ENCODE results near the gene GALNT10. TPM values are rescaled to one million over a fixed set of nuclear protein-coding genes. Genes with fewer than 3 reads are reported as not detected.

The GALNT10 gene
- total RNA-seq, 1 donor from 2014 or later = 11.5 TPM

GRCh38 chr5:154222414-154222813 lies 31.9 kb downstream of the GALNT10 start:
- no peak for DNase-seq
- Histone ChIP-seq H3K4me1 (peaks cover 22% of the 10 kb centered on the region), H3K27me3 (ENCODE audit: low read depth) (no peaks in the 10 kb centered on the region), H3K4me3 (no peak overlapping the region), H3K9me3 (replicated peaks) (peaks cover 7% of the 10 kb centered on the region), H3K27ac (replicated peaks) (no peak overlapping the region), H3K36me3 (no peaks in the 10 kb centered on the region)
- no peak for TF ChIP-seq CTCF (IDR thresholded peaks at IDR 0.05; ENCODE audit: borderline replicate concordance)
- intact Hi-C loops (cut with micrococcal nuclease) = no loop called here

GRCh38 chr5:154223320-154223719 lies 32.8 kb downstream of the GALNT10 start:
- Histone ChIP-seq H3K9me3 (replicated peaks) (peaks cover 8% of the 10 kb centered on the region), H3K36me3 (no peaks in the 10 kb centered on the region), H3K27ac (replicated peaks) (no peak overlapping the region), H3K4me1 (peaks cover 22% of the 10 kb centered on the region), H3K27me3 (ENCODE audit: low read depth) (no peaks in the 10 kb centered on the region), H3K4me3 (no peak overlapping the region)
- no peak for DNase-seq
- intact Hi-C loops (cut with micrococcal nuclease) = no loop called here
- no peak for TF ChIP-seq CTCF (IDR thresholded peaks at IDR 0.05; ENCODE audit: borderline replicate concordance)

GRCh38 chr5:154227090-154227489 lies 36.6 kb downstream of the GALNT10 start:
- intact Hi-C loops (cut with micrococcal nuclease) = no loop called here
- no peak for TF ChIP-seq CTCF (IDR thresholded peaks at IDR 0.05; ENCODE audit: borderline replicate concordance)

GRCh38 chr5:154228696-154229095 lies 38.2 kb downstream of the GALNT10 start:
- H3K9me3 ChIP-seq (replicated peaks) = peaks cover 8% of the 10 kb centered on the region
- no peak overlapping the region for H3K4me3 ChIP-seq
- H3K36me3 ChIP-seq = no peaks in the 10 kb centered on the region
- H3K27me3 ChIP-seq (ENCODE audit: low read depth) = no peaks in the 10 kb centered on the region
- peaks cover 9% of the 10 kb centered on the region for H3K4me1 ChIP-seq
- DNase-seq = no peak
- intact Hi-C loops (cut with micrococcal nuclease) = no loop called here
- no peak overlapping the region for H3K27ac ChIP-seq (replicated peaks)
- no peak for TF ChIP-seq CTCF (IDR thresholded peaks at IDR 0.05; ENCODE audit: borderline replicate concordance)

More at GRCh38 chr5:154227090-154227489, 36.6 kb downstream of the GALNT10 start:
- peaks cover 8% of the 10 kb centered on the region for H3K4me1 ChIP-seq
- H3K27me3 ChIP-seq (ENCODE audit: low read depth) = no peaks in the 10 kb centered on the region
- H3K36me3 ChIP-seq = no peaks in the 10 kb centered on the region
- H3K27ac ChIP-seq (replicated peaks) = no peak overlapping the region
- H3K4me3 ChIP-seq = no peak overlapping the region
- no peak for DNase-seq
- peaks cover 8% of the 10 kb centered on the region for H3K9me3 ChIP-seq (replicated peaks)

- no peak overlapping the region for H3K27ac ChIP-seq (replicated peaks)
- no peak for DNase-seq
- H3K9me3 ChIP-seq (replicated peaks) = peaks cover 8% of the 10 kb centered on the region
- peaks cover 12% of the 10 kb centered on the region for H3K4me1 ChIP-seq
- H3K4me3 ChIP-seq = no peak overlapping the region
- no peaks in the 10 kb centered on the region for H3K36me3 ChIP-seq
- intact Hi-C loops (cut with micrococcal nuclease) = no loop called here
- TF ChIP-seq CTCF (IDR thresholded peaks at IDR 0.05; ENCODE audit: borderline replicate concordance) = no peak
- H3K27me3 ChIP-seq (ENCODE audit: low read depth) = no peaks in the 10 kb centered on the region
These were observed 40.0 kb downstream of the GALNT10 start for GRCh38 chr5:154230526-154230925.

GRCh38 chr5:154234551-154234950 lies 44.0 kb downstream of the GALNT10 start:
- Histone ChIP-seq H3K36me3 (no peaks in the 10 kb centered on the region), H3K9me3 (replicated peaks) (no peaks in the 10 kb centered on the region), H3K4me1 (peaks cover 34% of the 10 kb centered on the region), H3K27me3 (ENCODE audit: low read depth) (no peaks in the 10 kb centered on the region), H3K27ac (replicated peaks) (no peak overlapping the region), H3K4me3 (no peak overlapping the region)
- no peak for DNase-seq
- intact Hi-C loops (cut with micrococcal nuclease) = no loop called here
- no peak for TF ChIP-seq CTCF (IDR thresholded peaks at IDR 0.05; ENCODE audit: borderline replicate concordance)

All from left ventricle myocardium inferior (tissue), 1 donor.